ENCODE data around the gene HDAC9. TPM values are rescaled to one million over a fixed set of nuclear protein-coding genes. Genes with fewer than 3 reads are reported as not detected.
"Not testable (repeated sequence)": the region's sequence is repeated elsewhere in the genome, so short reads cannot be mapped to it uniquely, and the experiment has no call there.

The HDAC9 gene
- total RNA-seq, 1 experiment from 2014 or later: 159 TPM

DNA sequence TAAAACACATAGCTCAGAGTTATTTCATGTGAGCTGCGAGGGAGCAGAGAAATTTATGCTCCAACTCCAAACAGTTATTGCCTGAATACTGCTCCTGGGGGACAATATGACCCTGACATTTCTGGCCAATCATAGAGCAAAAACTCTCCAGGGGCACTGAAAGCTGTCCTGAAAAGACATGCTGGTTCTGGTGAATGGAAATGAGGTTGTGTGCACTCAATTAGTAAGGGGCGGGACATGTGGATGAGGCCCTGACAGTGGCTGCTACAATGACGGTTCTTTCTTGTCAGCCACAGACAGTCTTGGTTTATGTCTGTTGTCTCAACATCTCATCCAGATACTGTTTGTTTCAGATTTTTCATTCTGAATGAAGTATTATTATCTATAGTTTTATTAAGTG, 470.1 kb downstream of the HDAC9 start:
- Mint-ChIP-seq H3K27ac (ENCODE audit: unreplicated experiment) (no peak overlapping the region), H3K36me3 (ENCODE audit: insufficient read depth, unreplicated experiment) (no peaks in the 10 kb centered on the region), H3K27me3 (ENCODE audit: unreplicated experiment) (no peaks in the 10 kb centered on the region), H3K4me3 (ENCODE audit: low read depth, unreplicated experiment) (no peak overlapping the region), H3K9me3 (ENCODE audit: low read depth, unreplicated experiment) (no peaks in the 10 kb centered on the region), H3K4me1 (ENCODE audit: low read depth, unreplicated experiment) (no peaks in the 10 kb centered on the region)
- CTCF ChIA-PET: no interaction called here
- no TSS peak for BruUV-seq (replicated peaks)
- TF ChIP-seq CTCF (IDR thresholded peaks at IDR 0.05; ENCODE audit: unreplicated experiment): no peak
- intact Hi-C loops (cut with micrococcal nuclease; ENCODE audit: unreplicated experiment): no loop called here
- DNase-seq: no peak

DNA sequence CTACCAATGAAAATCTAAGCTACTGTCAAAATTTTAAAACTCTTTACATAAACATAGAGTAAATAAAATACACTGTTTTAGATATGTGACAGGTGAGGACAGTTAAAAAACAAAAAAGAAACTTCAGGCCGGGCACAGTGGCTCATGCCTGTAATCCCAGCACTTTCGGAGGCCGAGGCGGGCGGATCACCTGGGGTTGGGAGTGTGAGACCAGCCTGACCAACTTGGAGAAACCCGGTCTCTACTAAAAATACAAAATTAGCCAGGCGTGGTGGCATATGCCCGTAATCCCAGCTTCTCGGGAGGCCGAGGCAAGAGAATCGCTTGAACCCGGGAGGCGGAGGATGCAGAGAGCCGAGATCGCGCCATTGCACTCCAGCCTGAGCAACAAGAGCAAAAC, 472.2 kb downstream of the HDAC9 start:
- H3K4me1 Mint-ChIP-seq (ENCODE audit: low read depth, unreplicated experiment); H3K4me3 Mint-ChIP-seq (ENCODE audit: low read depth, unreplicated experiment); H3K27me3 Mint-ChIP-seq (ENCODE audit: unreplicated experiment); BruUV-seq (replicated peaks); CTCF ChIA-PET; H3K9me3 Mint-ChIP-seq (ENCODE audit: low read depth, unreplicated experiment); H3K27ac Mint-ChIP-seq (ENCODE audit: unreplicated experiment); intact Hi-C loops (cut with micrococcal nuclease; ENCODE audit: unreplicated experiment); H3K36me3 Mint-ChIP-seq (ENCODE audit: insufficient read depth, unreplicated experiment); DNase-seq: not testable (repeated sequence)

DNA sequence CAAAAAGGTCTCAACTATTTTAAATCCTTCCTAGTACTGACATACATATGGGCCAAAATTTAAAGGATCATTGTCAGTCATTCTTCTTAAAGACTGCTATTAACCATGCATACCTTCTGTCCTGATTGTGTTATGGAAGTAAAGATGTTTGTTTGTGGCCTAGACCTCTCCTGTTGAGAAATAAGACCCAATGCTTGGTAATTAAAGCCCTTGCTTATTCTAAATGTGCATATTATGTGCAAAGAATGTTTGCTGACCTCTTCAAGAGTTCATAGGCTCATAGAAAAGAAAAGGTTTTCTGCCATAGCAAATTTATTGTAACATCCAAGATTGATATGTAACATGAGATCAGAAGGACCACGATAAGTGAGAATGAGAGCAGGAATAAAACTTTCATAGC, 476.3 kb downstream of the HDAC9 start:
- H3K4me3 Mint-ChIP-seq (ENCODE audit: low read depth, unreplicated experiment): no peak overlapping the region
- CTCF ChIA-PET: no interaction called here

GRCh38 chr7:18974803-18975202, 479.3 kb downstream of the HDAC9 start:
- BruUV-seq (replicated peaks): no TSS peak

More for the DNA sequence above, 476.3 kb downstream of the HDAC9 start:
- TF ChIP-seq CTCF (IDR thresholded peaks at IDR 0.05; ENCODE audit: unreplicated experiment): no peak
- no peaks in the 10 kb centered on the region for H3K4me1 Mint-ChIP-seq (ENCODE audit: low read depth, unreplicated experiment)
- no peaks in the 10 kb centered on the region for H3K9me3 Mint-ChIP-seq (ENCODE audit: low read depth, unreplicated experiment)
- intact Hi-C loops (cut with micrococcal nuclease; ENCODE audit: unreplicated experiment): no loop called here
- BruUV-seq (replicated peaks): no TSS peak
- no peaks in the 10 kb centered on the region for H3K27me3 Mint-ChIP-seq (ENCODE audit: unreplicated experiment)
- no peak for DNase-seq
- H3K36me3 Mint-ChIP-seq (ENCODE audit: insufficient read depth, unreplicated experiment): no peaks in the 10 kb centered on the region
- no peak overlapping the region for H3K27ac Mint-ChIP-seq (ENCODE audit: unreplicated experiment)

GRCh38 chr7:18975276-18975675, 479.7 kb downstream of the HDAC9 start:
- TF ChIP-seq CTCF (IDR thresholded peaks at IDR 0.05; ENCODE audit: unreplicated experiment): no peak
- Mint-ChIP-seq H3K27me3 (ENCODE audit: unreplicated experiment) (no peaks in the 10 kb centered on the region), H3K4me1 (ENCODE audit: low read depth, unreplicated experiment) (peaks cover 10% of the 10 kb centered on the region), H3K9me3 (ENCODE audit: low read depth, unreplicated experiment) (no peaks in the 10 kb centered on the region), H3K27ac (ENCODE audit: unreplicated experiment) (no peak overlapping the region), H3K4me3 (ENCODE audit: low read depth, unreplicated experiment) (no peak overlapping the region), H3K36me3 (ENCODE audit: insufficient read depth, unreplicated experiment) (no peaks in the 10 kb centered on the region)
- CTCF ChIA-PET: no interaction called here
- DNase-seq: no peak
- BruUV-seq (replicated peaks): no TSS peak
- intact Hi-C loops (cut with micrococcal nuclease; ENCODE audit: unreplicated experiment): no loop called here

More at GRCh38 chr7:18974803-18975202, 479.3 kb downstream of the HDAC9 start:
- Mint-ChIP-seq H3K9me3 (ENCODE audit: low read depth, unreplicated experiment) (no peaks in the 10 kb centered on the region), H3K36me3 (ENCODE audit: insufficient read depth, unreplicated experiment) (no peaks in the 10 kb centered on the region), H3K4me3 (ENCODE audit: low read depth, unreplicated experiment) (no peak overlapping the region), H3K27ac (ENCODE audit: unreplicated experiment) (no peak overlapping the region), H3K4me1 (ENCODE audit: low read depth, unreplicated experiment) (peaks cover 10% of the 10 kb centered on the region), H3K27me3 (ENCODE audit: unreplicated experiment) (no peaks in the 10 kb centered on the region)
- no peak for TF ChIP-seq CTCF (IDR thresholded peaks at IDR 0.05; ENCODE audit: unreplicated experiment)
- CTCF ChIA-PET: no interaction called here
- DNase-seq: no peak
- intact Hi-C loops (cut with micrococcal nuclease; ENCODE audit: unreplicated experiment): no loop called here

All from Calu3 (cell line).